PC-9 (cell line): ENCODE measurements around the gene MYBPHL. TPM values are rescaled to one million over a fixed set of nuclear protein-coding genes. Genes with fewer than 3 reads are reported as not detected.
A peak's percentile ranks its signal among the peaks of the same experiment; 100 is the strongest.

Experiments
- BruUV-seq: library from RNA; stranded (reverse); fragments of 400-500 nt; replicated peaks from 2 replicates; lab custom pipeline; 2021; lab: Mats Ljungman, UMichigan
- CTCF ChIA-PET: fragments of 300-600 bp; sonication (Branson Sonifier 250); formaldehyde crosslinking; loops from one replicate; lab custom pipeline; 2022; ENCODE audit warnings: antibody characterized with exemption; lab: Charles Lee
- POLR2A ChIA-PET: fragments of 300-600 bp; sonication (Branson Sonifier 250); formaldehyde crosslinking; loops from one replicate; lab custom pipeline; 2022; ENCODE audit warnings: antibody characterized with exemption; ENCODE audit not compliant: unreplicated experiment; lab: Charles Lee
- DNase-seq, 2 experiments: peaks; one replicate each; pipeline versions ENCODE4 v3.0.0 to v3.0.0-alpha.2; 2015 to 2022; ENCODE audit warnings: mixed read lengths in 1 of 2
- H2AFZ ChIP-seq: fragments of 200-600 bp; sonication (generic); 2 replicates; pipeline ENCODE4 v1.8.1; 2017; ENCODE audit warnings: antibody characterized with exemption
- H3F3A ChIP-seq: fragments of 200-600 bp; sonication (generic); 2 replicates; pipeline ENCODE4 v1.8.1; 2017; ENCODE audit warnings: antibody characterized with exemption, mild to moderate bottlenecking, low read depth; ENCODE audit not compliant: insufficient read depth
- H3K27ac ChIP-seq: fragments of 200-600 bp; sonication (generic); 2 replicates; pipeline ENCODE4 v1.6.1; 2016; ENCODE audit warnings: mixed run types
- H3K27me3 ChIP-seq: fragments of 200-600 bp; sonication (generic); 2 replicates; pipeline ENCODE4 v1.6.1; 2016; ENCODE audit warnings: low read depth, mixed run types; ENCODE audit not compliant: insufficient read depth
- H3K36me3 ChIP-seq: fragments of 200-600 bp; sonication (generic); 2 replicates; pipeline ENCODE4 v1.6.1; 2016; ENCODE audit warnings: low read depth, mixed run types
- H3K4me1 ChIP-seq: fragments of 200-600 bp; sonication (generic); replicated peaks from 2 replicates; pipeline ENCODE4 v1.6.1; 2016; ENCODE audit warnings: mixed run types; ENCODE audit not compliant: insufficient read depth
- H3K4me2 ChIP-seq: fragments of 200-600 bp; sonication (generic); 2 replicates; pipeline ENCODE4 v1.6.1; 2017; ENCODE audit warnings: mixed run types
- H3K4me3 ChIP-seq: fragments of 200-600 bp; sonication (generic); 2 replicates; pipeline ENCODE4 v1.6.1; 2016; ENCODE audit warnings: mixed run types
- H3K79me2 ChIP-seq: fragments of 200-600 bp; sonication (generic); 2 replicates; pipeline ENCODE4 v1.6.1; 2017; ENCODE audit warnings: low read depth, mixed run types
- H3K9me2 ChIP-seq: fragments of 200-600 bp; sonication (generic); 2 replicates; pipeline ENCODE4 v1.8.1; 2017; ENCODE audit warnings: mild to moderate bottlenecking; ENCODE audit not compliant: insufficient read depth
- H3K9me3 ChIP-seq: fragments of 200-600 bp; sonication (generic); 2 replicates; pipeline ENCODE4 v1.8.1; 2016; ENCODE audit warnings: low read depth; ENCODE audit not compliant: insufficient read depth
- H4K20me1 ChIP-seq: fragments of 200-600 bp; sonication (generic); 2 replicates; pipeline ENCODE4 v1.8.1; 2017; ENCODE audit not compliant: insufficient read depth
- CTCF ChIP-seq: fragments of 200-600 bp; sonication (generic); conservative IDR thresholded peaks from 2 replicates; pipeline ENCODE4 v1.6.1; 2017; ENCODE audit warnings: mixed run types, antibody characterized with exemption, mild to moderate bottlenecking, moderate library complexity
- EZH2 ChIP-seq: fragments of 200-600 bp; sonication (generic); IDR thresholded peaks from 2 replicates; pipeline ENCODE4 v1.8.0; 2017; ENCODE audit warnings: antibody characterized with exemption, low read depth
- intact Hi-C: fragments of 100-400 bp; cut with micrococcal nuclease; formaldehyde crosslinking; loops from one replicate; pipeline ENCODE4 v1.10.0; 2022; ENCODE audit not compliant: unreplicated experiment
- total RNA-seq: library from RNA; stranded (reverse); gene quantifications from 2 replicates; pipeline ENCODE4 v1.2.3, GENCODE V29; 2021

The MYBPHL gene
- total RNA-seq, 1 experiment from 2014 or later: not detected

- Histone ChIP-seq H4K20me1 (no peaks in the 10 kb centered on the region), H3K79me2 (no peaks in the 10 kb centered on the region), H3K4me3 (no peak overlapping the region), H3K36me3 (no peaks in the 10 kb centered on the region), H3K9me2 (no peaks in the 10 kb centered on the region), H3K27me3 (no peaks in the 10 kb centered on the region), H3F3A (peaks cover 15% of the 10 kb centered on the region), H3K4me2 (0 out of 2 replicates have a peak overlapping the region, but pooled peaks have one; percentile 29), H3K27ac (no peak overlapping the region), H3K4me1 (peaks cover 42% of the 10 kb centered on the region), H3K9me3 (no peaks in the 10 kb centered on the region), H2AFZ (no peak overlapping the region)
- DNase-seq: no peak
- CTCF ChIA-PET: no interaction called here
- POLR2A ChIA-PET: no interaction called here
- TF ChIP-seq EZH2 (no peak), CTCF (no peak)
- no TSS peak for BruUV-seq
- intact Hi-C loops: no loop called here
Measured at GRCh38 chr1:109255097-109255651, 51.6 kb downstream of the MYBPHL start.

GRCh38 chr1:109254621-109255096 is 52.2 kb downstream of the MYBPHL start:
- Histone ChIP-seq H3K9me2 (no peaks in the 10 kb centered on the region), H3K27me3 (no peaks in the 10 kb centered on the region), H3K79me2 (no peaks in the 10 kb centered on the region), H4K20me1 (no peaks in the 10 kb centered on the region), H3K4me1 (peaks cover 45% of the 10 kb centered on the region), H3F3A (peaks cover 15% of the 10 kb centered on the region), H3K9me3 (no peaks in the 10 kb centered on the region), H3K36me3 (no peaks in the 10 kb centered on the region), H2AFZ (no peak overlapping the region), H3K27ac (no peak overlapping the region), H3K4me2 (peak overlapping the region; percentile 29), H3K4me3 (no peak overlapping the region)
- DNase-seq: peak in 1 of 2 experiments; percentile 31
- BruUV-seq: no TSS peak
- intact Hi-C loops: no loop called here
- no peak for TF ChIP-seq CTCF
- TF ChIP-seq EZH2: no peak
- ChIA-PET POLR2A (interaction anchor here (0.5 kb wide), 1 partner anchor 18 kb away, joined by 3 read pairs; no protein-coding TSS in a partner anchor), CTCF (no interaction called here)

GRCh38 chr1:109253803-109254620 is 52.8 kb downstream of the MYBPHL start:
- no peaks in the 10 kb centered on the region for H3K79me2 ChIP-seq
- no peak overlapping the region for H3K27ac ChIP-seq
- H3K9me3 ChIP-seq: no peaks in the 10 kb centered on the region
- ChIA-PET POLR2A (interaction anchor here (0.5 to 0.6 kb wide), 2 partner anchors 19 to 35 kb away, joined by 3 read pairs; no protein-coding TSS in a partner anchor), CTCF (interaction anchor here (0.6 kb wide), 1 partner anchor 560 kb away, joined by 3 read pairs; no protein-coding TSS in a partner anchor)
- no peaks in the 10 kb centered on the region for H3K27me3 ChIP-seq
- no peak for TF ChIP-seq EZH2
- TF ChIP-seq CTCF: no peak
- DNase-seq: no peak
- intact Hi-C loops: no loop called here
- H3F3A ChIP-seq: peaks cover 15% of the 10 kb centered on the region
- H3K36me3 ChIP-seq: no peaks in the 10 kb centered on the region
- BruUV-seq: no TSS peak
- peak overlapping the region; percentile 29 for H3K4me2 ChIP-seq
- H3K9me2 ChIP-seq: no peaks in the 10 kb centered on the region
- peaks cover 47% of the 10 kb centered on the region for H3K4me1 ChIP-seq
- H2AFZ ChIP-seq: no peak overlapping the region
- no peak overlapping the region for H3K4me3 ChIP-seq
- no peaks in the 10 kb centered on the region for H4K20me1 ChIP-seq
